AG04449 (cell line): ENCODE data around the gene PLEKHA8.
A peak's percentile ranks its signal among the peaks of the same experiment; 100 is the strongest.

Experiments used
- CTCF ChIA-PET: fragments of 350-600 bp; formaldehyde crosslinking; extraction: SDS; loops from one replicate; lab custom pipeline; 2021; ENCODE audit warnings: antibody characterized with exemption; lab: Yijun Ruan, JAX
- POLR2A ChIA-PET: fragments of 400-600, 350-600 bp; formaldehyde crosslinking; extraction: SDS; loops from one replicate; lab custom pipeline; 2020; ENCODE audit warnings: antibody characterized with exemption, inconsistent platforms; lab: Yijun Ruan, JAX
- DNase-seq: peaks from one replicate; pipeline ENCODE4 v3.0.0-alpha.2; 2010; ENCODE audit warnings: low read depth, low spot score
- H3K4me3 ChIP-seq: 2 replicates; pipeline ENCODE4 v1.5.1; 2011; ENCODE audit warnings: low read depth, mild to moderate bottlenecking, control low read depth, low read length
- CTCF ChIP-seq: IDR thresholded peaks from one replicate; pipeline ENCODE4 v1.5.1; 2011; ENCODE audit warnings: mild to moderate bottlenecking, moderate library complexity, low read length, control low read depth, inconsistent platforms; ENCODE audit not compliant: insufficient read depth; ENCODE audit errors: missing control alignments

PLEKHA8 gene

GRCh38 chr7:30028216-30028748 lies at the start of gene PLEKHA8:
TSS of gene PLEKHA8 (plus strand) at chr7:30028412. CDS start at chr7:30028763, 351 bp downstream.
- POLR2A ChIA-PET: no interaction called here
- CTCF ChIA-PET: interaction anchor here (0.9 to 2.1 kb wide), 5 partner anchors 10 to 108 kb away, joined by 3 to 13 read pairs (median 3); no protein-coding TSS in a partner anchor
- peak within 1 kb of the TSS; percentile 81 for H3K4me3 ChIP-seq
- DNase-seq: no peak
- TF ChIP-seq CTCF: no peak

GRCh38 chr7:29980151-29980550 lies 48.1 kb upstream of the PLEKHA8 start:
- DNase-seq: no peak
- CTCF ChIA-PET: no interaction called here
- H3K4me3 ChIP-seq: no peak overlapping the region
- TF ChIP-seq CTCF: no peak
- POLR2A ChIA-PET: no interaction called here

GRCh38 chr7:29987083-29987482 lies 41.1 kb upstream of the PLEKHA8 start:
- TF ChIP-seq CTCF: no peak
- DNase-seq: no peak
- ChIA-PET POLR2A (no interaction called here), CTCF (interaction anchor here (0.8 to 1.9 kb wide), 3 partner anchors 10 to 75 kb away, joined by 3 to 6 read pairs (median 5); no protein-coding TSS in a partner anchor)
- H3K4me3 ChIP-seq: no peak overlapping the region

- peak overlapping the region; percentile 84 for H3K4me3 ChIP-seq
- POLR2A ChIA-PET: no interaction called here
- CTCF ChIA-PET: interaction anchor here (0.6 to 1.9 kb wide), 5 partner anchors 11 to 244 kb away, joined by 3 to 6 read pairs (median 4); no protein-coding TSS in a partner anchor
- peak; percentile 28 for DNase-seq
- no peak for TF ChIP-seq CTCF
Measured at GRCh38 chr7:29987811-29988317, 40.3 kb upstream of the PLEKHA8 start.

GRCh38 chr7:29988424-29989256 lies 39.6 kb upstream of the PLEKHA8 start:
- H3K4me3 ChIP-seq: peak overlapping the region; percentile 84
- DNase-seq: no peak
- TF ChIP-seq CTCF: no peak
- CTCF ChIA-PET: interaction anchor here (0.6 to 1.6 kb wide), 4 partner anchors 11 to 245 kb away, joined by 3 to 5 read pairs (median 4); no protein-coding TSS in a partner anchor
- POLR2A ChIA-PET: no interaction called here
